Ovary (tissue), 3 donors: Measurements from ENCODE around the gene COX7A1.

Experiments
- CTCF ChIP-seq, 3 donors: fragments of 450-650 bp in 2 of 3; fragments of 200-600 bp in 1 of 3; IDR thresholded peaks; one replicate each; pipeline versions ENCODE4 v1.5.1 to v1.8.0; 2016 to 2022; ENCODE audit warnings: antibody characterized with exemption in 3 of 3, mild to moderate bottlenecking in 1 of 3
- EP300 ChIP-seq: sonication (generic); formaldehyde crosslinking; IDR thresholded peaks from one replicate; pipeline ENCODE4 v1.6.1; 2017; ENCODE audit warnings: antibody characterized with exemption
- POLR2A ChIP-seq: fragments of 450-650 bp; IDR thresholded peaks from one replicate; pipeline ENCODE4 v1.6.1; 2017; ENCODE audit warnings: antibody characterized with exemption, mild to moderate bottlenecking, moderate library complexity
- donor health status: DM: no; HTN: no; CAD: no.

- TF ChIP-seq CTCF (IDR thresholded peaks at IDR 0.05) = no peak
- no peak for TF ChIP-seq POLR2A
- TF ChIP-seq EP300 = no peak
Observed at GRCh38 chr19:36116344-36116637, 36.0 kb downstream of the COX7A1 start.
